Gastroesophageal sphincter (tissue), 4 donors: ENCODE data around the gene STARD13. TPM values are rescaled to one million over a fixed set of nuclear protein-coding genes. Genes with fewer than 3 reads are reported as not detected.

Source experiments
- ATAC-seq: fragments of 150-250 bp; one replicate; pipeline ENCODE4 v1.9.1; 2016; ENCODE audit warnings: mild to moderate bottlenecking, moderate library complexity
- H3K27ac ChIP-seq, 4 donors: fragments of 200-600 bp; sonication (generic) in 3 of 4; 1 replicate in 3 of 4; 2 replicates in 1 of 4; pipeline ENCODE4 v1.5.1; 2016 to 2019
- H3K27me3 ChIP-seq: fragments of 200-600 bp; sonication (generic); one replicate; pipeline ENCODE4 v1.5.1; 2019
- H3K36me3 ChIP-seq, 2 donors: fragments of 200-600 bp; sonication (generic); one replicate each; pipeline ENCODE4 v1.5.1; 2019; ENCODE audit warnings: control low read depth in 1 of 2
- H3K4me1 ChIP-seq, 3 donors: fragments of 200-600 bp; sonication (generic); 1 replicate in 2 of 3; 2 replicates in 1 of 3; pipeline ENCODE4 v1.5.1; 2016 to 2019; ENCODE audit warnings: control low read depth in 2 of 3
- H3K4me3 ChIP-seq, 2 donors: fragments of 200-600 bp; sonication (generic); one replicate each; pipeline ENCODE4 v1.5.1; 2019; ENCODE audit warnings: mild to moderate bottlenecking in 1 of 2, moderate library complexity in 1 of 2
- H3K9me3 ChIP-seq, 3 donors: fragments of 200-600 bp; sonication (generic); one replicate each; pipeline ENCODE4 v1.5.1; 2017 to 2019; ENCODE audit warnings: control low read depth in 2 of 3
- CTCF ChIP-seq, 4 experiments: fragments of 200-600 bp in 2 of 4; fragments of 450-650 bp in 2 of 4; sonication (generic) in 1 of 4; IDR thresholded peaks; one replicate each; pipeline ENCODE4 v1.5.1; 2017 to 2019; ENCODE audit warnings: antibody characterized with exemption in 4 of 4, mild to moderate bottlenecking in 2 of 4, moderate library complexity in 2 of 4
- EP300 ChIP-seq: sonication (generic); formaldehyde crosslinking; IDR thresholded peaks from one replicate; pipeline ENCODE4 v1.6.1; 2017; ENCODE audit warnings: antibody characterized with exemption, mild to moderate bottlenecking
- POLR2A ChIP-seq, 2 donors: fragments of 450-650 bp; IDR thresholded peaks; one replicate each; pipeline ENCODE4 v1.6.1; 2017; ENCODE audit warnings: antibody characterized with exemption in 2 of 2, mild to moderate bottlenecking in 2 of 2, moderate library complexity in 1 of 2
- POLR2AphosphoS5 ChIP-seq: sonication (generic); formaldehyde crosslinking; IDR thresholded peaks from one replicate; pipeline ENCODE4 v1.6.1; 2017; ENCODE audit warnings: antibody characterized with exemption
- WGBS, 2 donors: methylation state at CpG; one replicate each; pipeline ENCODE4 v1.1.5; 2018; ENCODE audit warnings: low coverage in 1 of 2; 5-methylcytosine and 5-hydroxymethylcytosine counted together
- total RNA-seq, 4 donors: library from RNA; depleted of rRNA; stranded (reverse); fragments of >200 nt; gene quantifications; one replicate each; pipeline ENCODE4 v1.1.0, GENCODE V29; 2016

STARD13 gene
- total RNA-seq, 4 donors from 2014 or later, result 46.2 to 63.3 (median 49.3) TPM

GRCh38 chr13:33251131-33251661 is 34.4 kb downstream of the STARD13 start:
- H3K27me3 ChIP-seq, result no peaks in the 10 kb centered on the region
- H3K36me3 ChIP-seq, result peaks cover 0 to 4% of the 10 kb centered on the region in 2 donors
- TF ChIP-seq POLR2AphosphoS5 (peak; percentile 79), EP300 (no peak)
- peak overlapping the region in 3 of 4 donors; percentile 62 to 69 (median 66) for H3K27ac ChIP-seq
- H3K4me3 ChIP-seq, result no peak overlapping the region
- ATAC-seq, result peak; percentile 89
- H3K4me1 ChIP-seq, result peaks cover 9 to 60% (median 9%) of the 10 kb centered on the region in 3 donors
- H3K9me3 ChIP-seq, result no peaks in the 10 kb centered on the region
- whole genome bisulfite sequencing, 2 donors, result 0 to 3% methylated on average over 2 of the region's 2 CpGs

- Histone ChIP-seq H3K27me3 (no peaks in the 10 kb centered on the region), H3K4me3 (no peak overlapping the region), H3K4me1 (peaks cover 9 to 56% (median 9%) of the 10 kb centered on the region in 3 donors), H3K27ac (peak overlapping the region in 3 of 4 donors; percentile 62 to 69 (median 66)), H3K9me3 (no peaks in the 10 kb centered on the region), H3K36me3 (peaks cover 0 to 4% of the 10 kb centered on the region in 2 donors)
- TF ChIP-seq POLR2A (IDR thresholded peaks at IDR 0.05) (no peak), CTCF (IDR thresholded peaks at IDR 0.05) (no peak), POLR2AphosphoS5 (no peak), EP300 (no peak)
- no peak for ATAC-seq
Measured at GRCh38 chr13:33250609-33251008, 34.9 kb downstream of the STARD13 start.

GRCh38 chr13:33249894-33250293 is 35.7 kb downstream of the STARD13 start:
- Histone ChIP-seq H3K36me3 (peaks cover 0 to 4% of the 10 kb centered on the region in 2 donors), H3K27ac (peak overlapping the region in 1 of 4 donors; percentile 62), H3K4me1 (peaks cover 9 to 49% (median 9%) of the 10 kb centered on the region in 3 donors), H3K27me3 (no peaks in the 10 kb centered on the region), H3K4me3 (no peak overlapping the region), H3K9me3 (no peaks in the 10 kb centered on the region)
- WGBS, 2 donors, result 0 to 81% methylated on average over 1 to 3 of the region's 3 CpGs
- ATAC-seq, result no peak
- no peak for TF ChIP-seq POLR2A (IDR thresholded peaks at IDR 0.05)
- no peak for TF ChIP-seq POLR2AphosphoS5
- no peak for TF ChIP-seq EP300
- no peak for TF ChIP-seq CTCF (IDR thresholded peaks at IDR 0.05)

- H3K4me1 ChIP-seq, result peaks cover 9 to 46% (median 9%) of the 10 kb centered on the region in 3 donors
- 82 to 84% methylated on average over 6 of the region's 6 CpGs for WGBS, 2 donors
- ATAC-seq, result no peak
Measured at GRCh38 chr13:33249066-33249465, 36.5 kb downstream of the STARD13 start.

GRCh38 chr13:33245505-33246158 is 39.9 kb downstream of the STARD13 start:
- WGBS, 2 donors, result 80% methylated on average over 1 of the region's 1 CpG; no CpG with 5 or more reads in 1 of the 2 donors
- no peak for ATAC-seq
- Histone ChIP-seq H3K4me3 (no peak overlapping the region), H3K4me1 (peaks cover 0 to 16% (median 0%) of the 10 kb centered on the region in 3 donors), H3K9me3 (no peaks in the 10 kb centered on the region), H3K27me3 (no peaks in the 10 kb centered on the region), H3K36me3 (peaks cover 0 to 10% of the 10 kb centered on the region in 2 donors), H3K27ac (no peak overlapping the region)
- no peak for TF ChIP-seq EP300
- TF ChIP-seq CTCF (IDR thresholded peaks at IDR 0.05), result no peak
- no peak for TF ChIP-seq POLR2A (IDR thresholded peaks at IDR 0.05)
- no peak for TF ChIP-seq POLR2AphosphoS5

More at GRCh38 chr13:33249066-33249465, 36.5 kb downstream of the STARD13 start:
- Histone ChIP-seq H3K27ac (no peak overlapping the region), H3K27me3 (no peaks in the 10 kb centered on the region), H3K36me3 (peaks cover 0 to 10% of the 10 kb centered on the region in 2 donors), H3K9me3 (no peaks in the 10 kb centered on the region), H3K4me3 (no peak overlapping the region)
- no peak for TF ChIP-seq POLR2A (IDR thresholded peaks at IDR 0.05)

GRCh38 chr13:33244907-33245287 is 40.7 kb downstream of the STARD13 start:
- H3K36me3 ChIP-seq, result peaks cover 0 to 10% of the 10 kb centered on the region in 2 donors
- TF ChIP-seq CTCF (IDR thresholded peaks at IDR 0.05), result no peak
- TF ChIP-seq EP300, result no peak
- H3K27ac ChIP-seq, result no peak overlapping the region
- H3K4me3 ChIP-seq, result no peak overlapping the region
- 71 to 86% methylated on average over 4 of the region's 4 CpGs for WGBS, 2 donors
- no peak for ATAC-seq
- H3K9me3 ChIP-seq, result no peaks in the 10 kb centered on the region
- peaks cover 0 to 8% (median 0%) of the 10 kb centered on the region in 3 donors for H3K4me1 ChIP-seq
- H3K27me3 ChIP-seq, result no peaks in the 10 kb centered on the region
